Fibroblast of the aortic adventitia (primary cell): ENCODE measurements around the gene PPM1B. TPM values are rescaled to one million over a fixed set of nuclear protein-coding genes. Genes with fewer than 3 reads are reported as not detected.

Experiments
- DNase-seq: peaks from one replicate; pipeline ENCODE4 v3.0.0-alpha.2; 2010; ENCODE audit warnings: low read depth
- H3K4me3 ChIP-seq: 2 replicates; pipeline ENCODE4 v1.5.1; 2011; ENCODE audit warnings: low read depth, mild to moderate bottlenecking, control low read depth, low read length, moderate library complexity
- total RNA-seq: library from RNA; depleted of rRNA; stranded (reverse); fragments of >200 nt; gene quantifications from 2 replicates; pipeline ENCODE4 v1.2.3, GENCODE V29; 2012; ENCODE audit warnings: low replicate concordance
- TF ChIP-seq, protein P1 (sequence below): IDR thresholded peaks from 2 replicates; pipeline ENCODE4 v1.5.1; 2011; ENCODE audit warnings: mild to moderate bottlenecking, low read length, control low read depth, inconsistent platforms; ENCODE audit not compliant: insufficient read depth

The PPM1B gene
- total RNA-seq, 1 donor: 30.0 TPM

DNA sequence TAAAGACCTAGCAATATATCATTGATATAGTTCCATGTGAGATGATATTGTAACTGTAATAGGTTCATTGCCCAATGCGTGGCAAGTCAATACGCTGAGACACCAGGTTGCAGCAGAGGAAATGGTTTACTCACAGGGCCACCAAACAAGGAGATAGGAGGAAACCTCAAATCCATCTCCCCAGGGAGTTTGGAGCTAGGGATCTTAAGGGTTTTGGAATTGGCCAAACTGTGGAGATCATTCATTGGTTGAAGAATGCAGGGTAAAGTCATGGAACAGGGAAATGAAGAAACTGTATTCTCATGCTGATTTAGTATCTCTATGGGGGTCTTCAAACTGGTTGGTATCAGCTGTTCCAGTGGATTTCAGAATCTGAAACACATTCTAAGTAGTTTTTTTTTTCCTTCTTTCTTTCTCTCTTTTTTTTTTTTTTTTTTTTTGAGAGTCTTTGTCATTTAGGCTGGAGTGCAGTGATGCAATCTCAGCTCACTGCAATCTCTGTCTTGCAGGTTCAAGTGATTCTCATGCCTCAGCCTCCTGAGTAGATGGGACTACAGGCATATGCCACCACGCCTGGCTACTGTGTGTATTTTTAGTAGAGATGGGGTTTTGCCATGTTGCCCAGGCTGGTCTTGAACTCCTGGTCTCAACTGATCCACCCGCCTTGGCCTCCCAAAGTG, 30.7 kb upstream of the PPM1B start:
- TF ChIP-seq, protein P1, sequence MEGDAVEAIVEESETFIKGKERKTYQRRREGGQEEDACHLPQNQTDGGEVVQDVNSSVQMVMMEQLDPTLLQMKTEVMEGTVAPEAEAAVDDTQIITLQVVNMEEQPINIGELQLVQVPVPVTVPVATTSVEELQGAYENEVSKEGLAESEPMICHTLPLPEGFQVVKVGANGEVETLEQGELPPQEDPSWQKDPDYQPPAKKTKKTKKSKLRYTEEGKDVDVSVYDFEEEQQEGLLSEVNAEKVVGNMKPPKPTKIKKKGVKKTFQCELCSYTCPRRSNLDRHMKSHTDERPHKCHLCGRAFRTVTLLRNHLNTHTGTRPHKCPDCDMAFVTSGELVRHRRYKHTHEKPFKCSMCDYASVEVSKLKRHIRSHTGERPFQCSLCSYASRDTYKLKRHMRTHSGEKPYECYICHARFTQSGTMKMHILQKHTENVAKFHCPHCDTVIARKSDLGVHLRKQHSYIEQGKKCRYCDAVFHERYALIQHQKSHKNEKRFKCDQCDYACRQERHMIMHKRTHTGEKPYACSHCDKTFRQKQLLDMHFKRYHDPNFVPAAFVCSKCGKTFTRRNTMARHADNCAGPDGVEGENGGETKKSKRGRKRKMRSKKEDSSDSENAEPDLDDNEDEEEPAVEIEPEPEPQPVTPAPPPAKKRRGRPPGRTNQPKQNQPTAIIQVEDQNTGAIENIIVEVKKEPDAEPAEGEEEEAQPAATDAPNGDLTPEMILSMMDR: no peak
- peak; percentile 21 for DNase-seq
- no peak overlapping the region for H3K4me3 ChIP-seq

DNA sequence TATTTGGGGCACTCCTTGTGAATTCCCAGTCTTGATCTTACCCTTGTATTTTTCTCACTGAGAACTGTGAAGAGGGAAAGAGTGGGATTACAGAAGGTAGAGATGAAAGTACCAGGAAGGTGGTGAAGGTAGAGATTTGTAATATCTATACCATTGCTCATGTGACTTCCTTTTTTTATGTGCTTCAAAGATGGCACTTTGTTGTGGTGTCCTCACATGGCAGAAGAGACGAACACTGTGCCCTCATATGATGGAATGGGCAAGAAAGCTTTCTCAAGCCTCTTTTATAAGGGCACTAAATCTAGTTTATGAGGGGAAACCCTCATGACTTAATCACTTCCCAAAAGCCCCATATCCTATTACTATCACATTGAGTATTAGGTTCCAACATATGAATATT, 28.9 kb upstream of the PPM1B start:
- TF ChIP-seq, protein P1: no peak
- H3K4me3 ChIP-seq: no peak overlapping the region
- no peak for DNase-seq

DNA sequence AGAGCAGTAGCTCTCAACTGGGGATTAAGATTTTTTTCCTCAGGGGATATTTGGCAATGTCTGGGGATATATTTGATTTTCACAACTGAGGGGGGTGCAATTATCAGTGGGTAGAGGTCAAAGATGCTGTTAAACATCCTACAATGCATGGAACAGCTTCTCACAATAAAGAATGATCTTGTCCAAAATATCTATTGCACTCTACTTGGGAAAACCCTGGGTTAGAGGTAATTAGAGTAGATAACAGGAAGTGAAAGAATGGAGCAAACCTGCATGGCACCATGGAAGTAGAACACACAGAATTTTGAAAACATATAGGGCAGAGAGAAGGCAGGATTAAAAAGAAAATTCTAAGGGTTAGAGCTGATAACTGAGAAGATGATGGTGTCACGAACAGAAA, 26.4 kb upstream of the PPM1B start:
- TF ChIP-seq, protein P1: no peak
- DNase-seq: no peak
- H3K4me3 ChIP-seq: no peak overlapping the region

DNA sequence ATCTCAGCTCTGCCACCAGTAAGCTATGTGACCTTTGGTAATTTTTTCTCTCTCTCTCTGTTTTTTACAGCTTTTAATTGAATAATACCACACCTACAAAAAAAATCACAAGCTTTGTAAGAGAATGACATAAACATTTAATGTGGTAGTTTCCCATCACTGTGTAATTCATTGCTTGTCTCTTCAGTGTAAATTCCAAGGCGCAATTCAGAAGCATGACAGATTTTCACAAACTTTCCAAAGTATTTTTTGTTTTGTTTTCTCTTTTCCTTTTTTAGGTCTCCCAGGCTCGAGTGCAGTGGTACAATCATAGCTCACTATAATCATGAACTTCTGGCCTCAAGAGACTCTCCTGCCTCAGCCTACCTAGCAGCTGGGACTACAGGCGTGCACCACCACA, 25.0 kb upstream of the PPM1B start:
- H3K4me3 ChIP-seq: no peak overlapping the region
- DNase-seq: no peak
- TF ChIP-seq, protein P1: no peak

DNA sequence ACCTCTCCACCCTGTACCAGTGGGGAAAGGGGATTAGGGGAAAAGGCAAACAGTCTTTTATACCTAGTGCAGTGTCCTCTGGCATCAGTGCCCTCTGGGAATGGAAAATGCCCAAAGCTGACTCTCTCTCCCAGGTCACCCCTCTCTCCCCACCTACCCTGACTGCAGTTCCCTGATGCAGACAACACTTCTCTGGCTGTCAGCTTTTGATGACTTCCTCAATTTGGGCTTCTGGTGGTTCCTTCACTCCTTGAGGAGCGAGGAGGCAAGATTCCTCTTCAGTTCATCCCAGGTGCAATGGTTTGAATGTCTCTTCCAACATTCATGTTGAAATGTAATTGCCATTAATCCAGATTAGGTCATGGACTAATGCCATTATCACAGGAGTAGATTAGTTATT, 19.7 kb upstream of the PPM1B start:
- TF ChIP-seq, protein P1: no peak
- no peak overlapping the region for H3K4me3 ChIP-seq
- DNase-seq: no peak

DNA sequence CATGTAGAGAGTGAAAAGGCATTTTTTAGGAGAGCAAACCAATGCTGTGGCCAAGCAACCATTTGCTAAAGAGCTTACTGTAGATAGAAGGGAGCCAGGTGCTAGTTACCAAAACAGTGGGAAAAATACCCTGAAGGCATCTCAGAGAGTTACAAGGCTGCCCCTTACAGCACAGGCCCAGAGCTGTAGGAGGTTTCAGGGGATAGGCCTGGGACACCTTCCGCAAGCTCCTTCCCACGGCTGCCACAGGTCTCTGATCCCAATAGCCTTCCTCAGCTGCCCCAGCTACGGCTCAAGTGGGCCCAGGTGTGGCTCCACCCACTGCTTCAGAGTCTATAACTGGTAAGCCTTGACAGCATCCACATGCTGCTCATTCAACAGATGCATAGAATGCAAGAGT, 18.2 kb upstream of the PPM1B start:
- TF ChIP-seq, protein P1: no peak
- H3K4me3 ChIP-seq: no peak overlapping the region
- DNase-seq: no peak
